ENCODE results near the gene OPCML. TPM values are rescaled to one million over a fixed set of nuclear protein-coding genes. Genes with fewer than 3 reads are reported as not detected.

OPCML gene
- total RNA-seq, 1 experiment from 2014 or later, result 0.58 TPM

- Histone ChIP-seq H3K4me3 (no peak overlapping the region), H3K36me3 (no peaks in the 10 kb centered on the region), H3K4me1 (replicated peaks) (no peaks in the 10 kb centered on the region), H3K9me3 (replicated peaks) (no peaks in the 10 kb centered on the region), H3K27me3 (replicated peaks) (no peaks in the 10 kb centered on the region), H3K27ac (no peak overlapping the region)
- DNase-seq (ENCODE audit: low read depth in 1 of 2, low spot score in 2 of 2), result no peak
Measured at GRCh38 chr11:133115099-133115498, 417.2 kb downstream of the OPCML start.

GRCh38 chr11:133107763-133108162 is 424.5 kb downstream of the OPCML start:
- Histone ChIP-seq H3K27ac (no peak overlapping the region), H3K36me3 (no peaks in the 10 kb centered on the region), H3K4me1 (replicated peaks) (no peaks in the 10 kb centered on the region), H3K27me3 (replicated peaks) (no peaks in the 10 kb centered on the region), H3K4me3 (no peak overlapping the region), H3K9me3 (replicated peaks) (no peaks in the 10 kb centered on the region)
- DNase-seq (ENCODE audit: low read depth in 1 of 2, low spot score in 2 of 2), result no peak

DNA sequence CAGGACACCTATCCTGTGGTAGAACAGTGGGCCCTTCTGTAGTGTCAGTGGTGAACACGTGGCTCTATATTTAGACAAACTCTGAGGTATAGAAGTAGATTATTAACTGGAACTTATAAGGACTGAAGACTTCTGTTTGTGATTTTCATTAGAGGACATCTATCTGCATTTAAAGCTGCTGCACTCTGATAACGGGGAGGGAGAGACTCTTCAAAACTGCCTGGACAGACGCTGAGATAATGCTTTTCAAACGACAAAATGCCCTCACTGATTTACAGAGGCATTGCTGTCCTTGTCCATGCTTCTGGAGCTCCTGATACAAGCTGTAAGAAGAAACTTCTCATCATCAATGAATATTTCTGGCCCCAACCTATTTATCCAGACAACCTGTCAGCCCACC is 425.2 kb downstream of the OPCML start:
- Histone ChIP-seq H3K4me3 (no peak overlapping the region), H3K9me3 (replicated peaks) (no peaks in the 10 kb centered on the region), H3K27ac (no peak overlapping the region), H3K36me3 (no peaks in the 10 kb centered on the region), H3K27me3 (replicated peaks) (no peaks in the 10 kb centered on the region), H3K4me1 (replicated peaks) (no peaks in the 10 kb centered on the region)
- DNase-seq (ENCODE audit: low read depth in 1 of 2, low spot score in 2 of 2), result no peak

- Histone ChIP-seq H3K9me3 (replicated peaks) (no peaks in the 10 kb centered on the region), H3K4me1 (replicated peaks) (no peaks in the 10 kb centered on the region), H3K36me3 (no peaks in the 10 kb centered on the region), H3K27me3 (replicated peaks) (no peaks in the 10 kb centered on the region), H3K27ac (no peak overlapping the region), H3K4me3 (no peak overlapping the region)
- no peak for DNase-seq (ENCODE audit: low read depth in 1 of 2, low spot score in 2 of 2)
Measured at GRCh38 chr11:133106417-133106816, 425.9 kb downstream of the OPCML start.

DNA sequence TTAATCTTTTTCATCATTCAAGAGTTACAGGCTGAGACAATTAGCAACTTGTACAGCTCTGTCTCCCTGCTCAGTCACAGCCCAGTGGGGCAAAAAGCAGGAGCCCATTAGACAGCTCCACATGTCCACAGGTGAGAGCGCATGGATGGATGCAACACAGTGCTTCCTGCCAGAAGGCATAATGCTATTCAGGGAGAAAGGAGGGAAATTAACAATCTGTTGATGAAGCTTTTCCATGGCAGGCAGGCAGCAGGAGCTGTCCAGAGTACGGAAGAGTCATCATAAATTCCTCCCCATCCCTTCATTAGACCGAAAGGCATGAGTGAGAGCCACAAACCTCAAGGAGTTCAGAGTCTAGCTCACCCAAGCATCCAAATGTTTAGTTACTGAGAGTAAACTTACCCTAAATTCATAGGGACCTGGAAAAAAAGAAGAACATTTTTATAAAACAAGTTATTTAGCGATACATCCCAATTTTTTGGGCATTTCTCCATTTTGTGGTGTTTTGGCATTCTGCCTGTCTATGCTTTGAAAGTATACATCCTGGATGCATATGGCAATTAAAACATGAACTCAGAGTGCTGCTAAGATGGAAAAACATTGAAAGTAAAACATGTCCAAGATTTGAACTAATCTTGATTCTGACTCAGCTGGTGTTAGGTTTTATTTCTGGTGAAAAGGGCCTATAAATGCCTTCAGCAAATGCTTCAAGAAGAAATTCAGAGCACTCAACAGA is 428.1 kb downstream of the OPCML start:
- Histone ChIP-seq H3K9me3 (replicated peaks) (no peaks in the 10 kb centered on the region), H3K4me3 (no peak overlapping the region), H3K36me3 (no peaks in the 10 kb centered on the region), H3K27ac (no peak overlapping the region), H3K4me1 (replicated peaks) (no peaks in the 10 kb centered on the region), H3K27me3 (replicated peaks) (no peaks in the 10 kb centered on the region)
- DNase-seq (ENCODE audit: low read depth in 1 of 2, low spot score in 2 of 2), result no peak

- DNase-seq (ENCODE audit: low read depth in 1 of 2, low spot score in 2 of 2), result no peak
- no peaks in the 10 kb centered on the region for H3K36me3 ChIP-seq
- no peaks in the 10 kb centered on the region for H3K27me3 ChIP-seq (replicated peaks)
- no peak overlapping the region for H3K27ac ChIP-seq
- no peaks in the 10 kb centered on the region for H3K9me3 ChIP-seq (replicated peaks)
- H3K4me1 ChIP-seq (replicated peaks), result no peaks in the 10 kb centered on the region
- no peak overlapping the region for H3K4me3 ChIP-seq
Measured at GRCh38 chr11:133096981-133097380, 435.3 kb downstream of the OPCML start.

GRCh38 chr11:133086518-133086917 is 445.8 kb downstream of the OPCML start:
- Histone ChIP-seq H3K9me3 (replicated peaks) (no peaks in the 10 kb centered on the region), H3K4me1 (replicated peaks) (peaks cover 3% of the 10 kb centered on the region; the same call in 1 of the 2 replicates), H3K27ac (no peak overlapping the region), H3K36me3 (no peaks in the 10 kb centered on the region), H3K27me3 (replicated peaks) (no peaks in the 10 kb centered on the region), H3K4me3 (no peak overlapping the region)
- no peak for DNase-seq (ENCODE audit: low read depth in 1 of 2, low spot score in 2 of 2)

DNA sequence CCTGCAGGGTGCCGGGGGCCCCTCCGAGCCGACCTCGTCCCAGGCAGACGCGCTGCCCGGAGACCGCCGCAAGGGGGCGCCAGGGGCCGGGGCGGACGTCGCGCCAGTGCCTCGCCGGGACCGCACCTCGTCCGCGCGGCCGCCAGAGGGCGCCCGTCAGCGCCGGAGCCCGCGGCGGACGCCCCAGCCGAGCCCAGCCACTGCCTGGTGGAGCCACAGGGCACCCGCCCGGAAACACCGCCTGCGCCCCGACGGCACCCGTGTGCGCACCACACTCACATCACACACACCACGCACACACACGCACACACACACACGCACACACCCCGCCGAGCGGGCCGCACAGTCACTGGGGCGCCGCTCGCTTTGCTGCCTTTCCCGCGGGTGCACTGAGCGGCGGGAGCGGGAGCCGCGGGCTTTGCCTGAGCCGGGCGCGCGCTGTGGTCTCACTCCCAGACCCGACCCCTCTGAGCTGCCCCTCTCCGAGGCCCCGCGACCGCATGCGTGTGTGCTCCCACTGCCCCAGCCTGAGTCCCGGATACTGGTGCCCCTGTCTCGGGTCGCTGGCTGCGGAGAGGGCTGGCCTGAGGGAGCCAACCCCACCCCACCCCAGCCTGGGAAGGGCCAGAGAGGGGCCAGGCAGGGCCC is 449.3 kb downstream of the OPCML start:
- Histone ChIP-seq H3K27me3 (replicated peaks) (no peaks in the 10 kb centered on the region), H3K9me3 (replicated peaks) (no peaks in the 10 kb centered on the region), H3K4me3 (0 out of 2 replicates have a peak overlapping the region, but pooled peaks have one; percentile 8), H3K27ac (no peak overlapping the region), H3K36me3 (no peaks in the 10 kb centered on the region), H3K4me1 (replicated peaks) (peaks cover 3% of the 10 kb centered on the region; the same call in 1 of the 2 replicates)
- DNase-seq (ENCODE audit: low read depth in 1 of 2, low spot score in 2 of 2), result peak; percentile 10 to 47

DNA sequence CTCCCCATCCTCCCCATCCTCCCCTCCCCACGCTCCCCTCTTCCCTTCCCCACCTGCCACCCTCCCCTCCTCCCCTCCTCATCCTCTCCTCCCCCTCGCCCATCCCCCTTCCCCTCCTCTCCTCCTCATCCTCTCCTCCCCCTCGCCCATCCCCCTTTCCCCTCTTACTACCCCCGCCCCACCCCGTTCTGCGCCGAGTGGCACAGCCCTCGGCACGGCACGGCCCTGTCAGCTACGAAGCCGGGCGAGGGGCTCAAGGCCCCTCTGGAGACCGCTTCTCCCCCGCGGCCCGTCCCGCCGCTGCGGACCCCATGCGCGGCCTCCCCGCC is 449.9 kb downstream of the OPCML start:
- DNase-seq (ENCODE audit: low read depth in 1 of 2, low spot score in 2 of 2), result peak in 1 of 2 experiments; percentile 60
- H3K36me3 ChIP-seq, result no peaks in the 10 kb centered on the region
- H3K9me3 ChIP-seq (replicated peaks), result no peaks in the 10 kb centered on the region
- no peak overlapping the region for H3K4me3 ChIP-seq
- peaks cover 3% of the 10 kb centered on the region; the same call in 1 of the 2 replicates for H3K4me1 ChIP-seq (replicated peaks)
- no peak overlapping the region for H3K27ac ChIP-seq
- H3K27me3 ChIP-seq (replicated peaks), result no peaks in the 10 kb centered on the region

DNA sequence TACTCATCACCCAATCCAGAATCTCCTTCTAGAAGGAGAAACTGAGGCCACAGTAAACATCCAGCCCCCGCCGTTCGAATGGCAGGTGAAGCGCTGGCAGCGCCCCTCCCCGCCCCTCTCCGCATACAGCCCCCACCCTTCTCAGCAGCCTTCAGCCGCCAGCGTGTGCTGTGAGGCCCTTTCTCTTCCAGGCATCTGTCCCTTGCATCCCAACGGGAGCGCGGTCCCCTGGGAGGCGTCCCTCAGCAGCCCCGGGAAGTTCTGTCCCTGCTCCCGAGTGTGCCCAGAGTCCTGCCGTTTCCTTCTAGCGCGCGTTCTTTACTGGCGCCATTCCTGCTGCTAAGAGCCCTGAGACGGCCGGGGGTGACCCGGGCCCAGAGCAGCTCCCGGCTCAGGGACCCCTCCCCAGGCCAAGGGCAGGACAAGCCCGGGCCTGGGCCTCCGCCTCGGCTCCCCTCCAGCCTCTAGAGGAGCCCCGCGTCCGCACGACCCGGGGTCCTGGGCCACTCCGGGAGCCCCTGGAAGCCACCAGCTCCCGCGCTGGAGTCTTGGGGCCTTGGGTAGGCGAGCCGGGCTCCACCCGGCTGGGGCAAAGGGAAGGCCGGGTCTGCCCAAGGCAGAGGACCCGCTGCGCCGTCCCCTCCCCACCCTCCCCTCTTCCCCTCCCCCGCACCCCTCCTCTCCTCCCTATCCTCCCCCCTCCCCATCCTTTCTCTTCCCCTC is 450.4 kb downstream of the OPCML start:
- DNase-seq (ENCODE audit: low read depth in 1 of 2, low spot score in 2 of 2), result no peak
- no peak overlapping the region for H3K27ac ChIP-seq
- no peaks in the 10 kb centered on the region for H3K27me3 ChIP-seq (replicated peaks)

DNA sequence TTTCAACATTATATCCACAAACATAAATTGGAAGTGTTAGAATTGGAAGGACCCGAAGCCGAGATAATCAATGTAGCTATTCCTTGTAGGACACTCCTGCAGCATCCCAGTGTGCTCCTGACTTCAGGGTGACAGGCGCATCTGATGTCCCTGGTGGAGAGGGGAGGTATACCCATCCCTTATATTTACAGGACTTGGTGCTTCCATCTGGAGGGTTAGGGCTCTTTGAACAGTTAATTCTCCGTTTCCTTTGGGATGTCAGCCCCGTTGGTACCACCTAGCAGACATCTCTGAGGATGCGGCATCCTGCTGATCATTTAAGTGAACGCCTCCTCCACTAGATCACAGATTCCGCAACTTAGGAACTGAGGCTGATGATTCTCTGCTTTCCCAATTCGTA is 451.3 kb downstream of the OPCML start:
- H3K4me3 ChIP-seq, result no peak overlapping the region
- no peaks in the 10 kb centered on the region for H3K27me3 ChIP-seq (replicated peaks)
- H3K4me1 ChIP-seq (replicated peaks), result peaks cover 3% of the 10 kb centered on the region; the same call in 1 of the 2 replicates
- DNase-seq (ENCODE audit: low read depth in 1 of 2, low spot score in 2 of 2), result no peak
- no peaks in the 10 kb centered on the region for H3K36me3 ChIP-seq
- no peak overlapping the region for H3K27ac ChIP-seq
- H3K9me3 ChIP-seq (replicated peaks), result no peaks in the 10 kb centered on the region

More for the DNA sequence above, 450.4 kb downstream of the OPCML start:
- H3K4me3 ChIP-seq, result no peak overlapping the region
- peaks cover 3% of the 10 kb centered on the region; the same call in 1 of the 2 replicates for H3K4me1 ChIP-seq (replicated peaks)
- no peaks in the 10 kb centered on the region for H3K36me3 ChIP-seq
- H3K9me3 ChIP-seq (replicated peaks), result no peaks in the 10 kb centered on the region

DNA sequence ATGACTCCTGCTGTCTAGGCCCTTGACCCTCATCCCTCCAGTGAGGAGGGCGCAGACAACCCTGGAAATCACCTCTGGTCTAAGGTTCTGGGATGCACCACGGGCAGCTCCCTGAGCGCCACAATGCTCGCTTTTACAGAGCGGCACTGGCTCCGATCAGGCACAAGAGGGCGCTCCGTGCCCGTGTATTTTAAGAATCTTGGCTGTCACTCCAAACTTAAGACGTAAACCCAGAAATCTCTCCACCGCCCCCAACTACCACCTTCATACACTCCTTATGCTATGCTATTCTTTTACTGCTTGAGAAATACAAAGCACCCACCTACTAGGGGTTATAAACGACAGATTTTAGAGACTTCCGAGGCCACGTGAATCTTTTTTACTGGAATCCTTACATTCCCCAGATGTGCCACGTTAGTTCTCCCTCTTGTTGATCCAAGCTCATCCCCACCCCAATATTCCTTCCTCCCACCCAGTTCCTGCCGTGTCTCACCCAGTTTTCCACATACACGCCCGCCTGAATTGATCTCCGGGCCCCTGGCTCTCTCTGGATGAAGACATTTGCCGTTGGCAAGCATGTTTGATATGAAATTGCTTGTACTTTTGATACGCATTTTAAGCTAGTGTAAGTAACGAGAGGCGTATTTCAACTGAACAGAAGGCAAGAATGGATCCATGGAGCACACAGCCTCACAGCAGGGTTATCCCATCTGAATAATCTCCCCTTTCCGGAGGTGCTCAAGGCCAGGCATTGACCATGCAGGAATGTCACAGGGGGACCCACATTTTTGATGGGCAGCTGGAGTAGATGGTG is 453.5 kb downstream of the OPCML start:
- Histone ChIP-seq H3K27me3 (replicated peaks) (no peaks in the 10 kb centered on the region), H3K27ac (no peak overlapping the region), H3K36me3 (no peaks in the 10 kb centered on the region), H3K9me3 (replicated peaks) (no peaks in the 10 kb centered on the region), H3K4me1 (replicated peaks) (peaks cover 3% of the 10 kb centered on the region; the same call in 1 of the 2 replicates), H3K4me3 (no peak overlapping the region)
- DNase-seq (ENCODE audit: low read depth in 1 of 2, low spot score in 2 of 2), result no peak

- H3K4me3 ChIP-seq, result no peak overlapping the region
- no peak overlapping the region for H3K27ac ChIP-seq
- no peaks in the 10 kb centered on the region for H3K27me3 ChIP-seq (replicated peaks)
- DNase-seq (ENCODE audit: low read depth in 1 of 2, low spot score in 2 of 2), result no peak
- no peaks in the 10 kb centered on the region for H3K36me3 ChIP-seq
- H3K4me1 ChIP-seq (replicated peaks), result peaks cover 2% of the 10 kb centered on the region; the same call in 1 of the 2 replicates
- H3K9me3 ChIP-seq (replicated peaks), result no peaks in the 10 kb centered on the region
Measured at GRCh38 chr11:133078012-133078411, 454.3 kb downstream of the OPCML start.
